Activated CD8-positive, alpha-beta memory T cell treated with anti-CD3 and anti-CD28 coated beads, Interleukin-2, amount 50 U/mL, for 24 hours (primary cell): Measurements from ENCODE around the gene AURKB.

Source experiments
- DNase-seq: peaks from one replicate; pipeline ENCODE4 v3.0.0-alpha.2; 2020; ENCODE audit errors: extremely low read depth

Gene AURKB

DNA sequence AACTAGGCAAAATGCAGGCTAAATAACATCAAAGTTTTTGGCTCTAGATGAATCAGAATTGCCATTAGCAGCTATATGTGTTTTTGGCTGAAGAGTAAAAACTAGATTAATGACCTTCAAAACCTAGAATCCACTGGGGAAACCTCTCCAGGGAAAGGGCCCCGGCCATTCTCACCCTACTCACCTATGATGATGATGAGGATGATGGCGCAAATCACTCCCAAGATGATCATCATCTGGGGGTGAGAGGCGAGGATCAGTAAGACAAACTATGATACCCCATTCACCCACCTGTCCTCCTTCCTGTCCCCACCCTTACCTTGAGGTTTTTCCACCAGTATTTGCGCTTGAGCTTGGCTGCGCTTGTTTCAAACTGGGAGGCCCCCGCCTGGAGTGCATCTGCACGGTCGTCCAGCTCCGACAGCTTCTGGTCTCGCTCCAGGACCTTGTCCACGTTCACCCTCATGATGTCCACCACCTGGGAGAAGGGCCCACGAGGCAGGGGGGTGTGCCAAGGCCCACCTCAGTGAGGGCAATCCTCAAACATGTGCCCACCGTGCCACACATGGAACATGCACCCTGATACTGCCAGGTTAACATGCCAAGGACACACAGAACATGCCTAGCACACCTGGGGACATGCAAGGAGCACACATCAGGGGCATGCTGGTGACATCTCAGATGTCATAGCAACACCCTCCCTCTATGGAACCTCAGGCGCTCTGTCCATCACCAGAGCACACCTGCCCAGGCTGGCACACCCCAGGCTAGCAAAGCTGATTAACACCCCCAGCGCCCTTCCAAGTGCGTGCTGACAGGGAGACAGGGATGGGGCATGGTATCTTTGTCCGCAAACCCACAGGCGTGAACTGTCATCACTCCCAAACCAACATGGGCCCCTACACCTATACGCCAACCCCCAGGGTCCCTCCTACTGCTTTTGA lies 48.8 kb downstream of the AURKB start:
- DNase-seq: no peak

DNA sequence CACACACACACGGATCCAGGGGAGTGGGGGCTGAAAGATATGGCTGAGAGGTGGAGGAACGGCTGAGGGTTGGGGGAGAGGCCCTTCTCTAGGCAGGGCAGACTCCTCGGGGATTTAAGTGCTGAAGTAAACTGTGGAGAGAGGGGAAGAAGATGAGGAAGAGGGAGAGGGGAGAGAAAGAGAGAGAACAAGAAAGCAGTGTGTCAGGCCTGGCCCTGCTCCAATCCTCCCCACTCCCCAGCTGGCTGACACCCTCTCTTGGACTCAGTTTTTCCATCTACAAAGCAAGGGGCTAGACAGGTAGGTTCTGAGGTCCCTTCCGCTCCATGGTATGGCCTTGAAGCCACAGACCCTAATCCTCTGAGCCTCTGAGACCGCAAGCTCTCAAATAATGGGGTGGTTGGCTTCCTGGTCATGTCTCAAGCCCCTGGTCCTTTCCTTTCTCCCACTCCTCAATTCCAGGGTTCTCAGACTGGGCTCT lies 49.6 kb downstream of the AURKB start:
- DNase-seq: no peak

DNA sequence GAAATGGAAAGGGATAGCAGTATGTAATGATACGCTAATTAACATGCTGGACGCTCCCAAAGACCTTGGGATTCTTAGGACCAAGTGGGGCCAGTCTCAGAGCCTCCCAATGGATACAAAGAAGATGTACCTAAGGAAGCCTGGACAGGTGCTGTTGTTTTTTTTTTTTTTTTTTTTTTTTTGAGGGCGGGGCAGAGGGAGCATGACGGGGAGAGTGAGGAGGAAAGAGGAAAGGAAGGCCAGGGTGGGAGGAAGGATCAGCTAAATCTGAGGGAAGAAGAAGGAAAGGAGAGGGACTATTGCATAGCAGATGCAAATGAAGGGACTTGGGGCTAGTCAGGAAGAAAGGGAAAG lies 50.2 kb downstream of the AURKB start:
- DNase-seq: no peak

DNA sequence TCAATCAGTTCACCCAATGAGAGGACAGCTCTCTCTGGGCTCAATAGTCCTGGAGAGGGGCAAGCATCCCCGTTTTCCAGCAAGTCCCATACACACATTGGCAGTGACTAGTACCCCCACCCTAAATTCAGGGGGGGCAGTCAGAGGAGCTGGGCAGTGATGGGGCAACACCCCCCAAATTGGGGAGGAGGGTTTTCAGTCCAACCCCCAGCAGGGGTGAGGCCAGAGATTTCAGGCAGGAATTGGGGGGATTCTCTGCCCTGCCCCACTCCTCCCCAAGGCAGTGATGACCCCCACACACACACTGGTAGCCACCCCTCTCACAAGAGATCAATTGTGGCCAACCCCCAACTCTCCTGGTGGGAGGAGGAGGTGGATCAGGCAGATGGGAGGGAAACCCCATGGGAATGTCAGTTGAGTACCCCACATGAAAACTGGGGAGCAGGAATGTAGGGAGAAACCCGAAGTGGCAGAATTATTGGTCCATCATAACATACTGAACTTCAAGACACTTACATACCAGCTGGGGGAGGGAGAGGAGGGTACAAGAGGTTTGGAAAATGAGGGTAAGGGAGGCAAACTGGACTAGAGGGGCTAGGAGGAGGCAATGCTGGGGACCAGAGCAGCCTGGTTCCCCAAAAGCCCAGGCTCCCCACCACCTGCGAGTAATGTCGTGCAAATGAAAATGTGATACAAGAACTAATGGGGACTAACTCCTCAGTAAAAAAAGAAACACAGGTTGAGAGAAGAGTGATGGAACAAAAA lies 50.7 kb downstream of the AURKB start:
- no peak for DNase-seq

DNA sequence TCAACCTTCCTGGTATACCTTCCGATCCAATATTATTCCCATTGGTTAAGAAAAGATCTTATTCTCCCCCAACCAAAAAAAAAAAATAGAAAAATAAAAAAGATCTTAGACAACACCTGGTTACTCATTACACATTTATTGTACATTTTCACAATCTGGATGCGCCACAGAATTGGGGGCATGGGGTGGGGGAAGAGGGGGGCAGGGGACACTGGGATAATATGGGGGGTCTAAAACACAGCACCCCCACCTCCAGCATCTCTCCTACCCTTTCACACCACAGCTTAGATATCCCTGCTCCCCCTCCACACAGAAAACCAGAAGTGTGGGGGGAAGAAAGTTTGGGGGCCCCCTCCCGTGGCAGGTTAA lies 51.4 kb downstream of the AURKB start:
- DNase-seq: no peak

DNA sequence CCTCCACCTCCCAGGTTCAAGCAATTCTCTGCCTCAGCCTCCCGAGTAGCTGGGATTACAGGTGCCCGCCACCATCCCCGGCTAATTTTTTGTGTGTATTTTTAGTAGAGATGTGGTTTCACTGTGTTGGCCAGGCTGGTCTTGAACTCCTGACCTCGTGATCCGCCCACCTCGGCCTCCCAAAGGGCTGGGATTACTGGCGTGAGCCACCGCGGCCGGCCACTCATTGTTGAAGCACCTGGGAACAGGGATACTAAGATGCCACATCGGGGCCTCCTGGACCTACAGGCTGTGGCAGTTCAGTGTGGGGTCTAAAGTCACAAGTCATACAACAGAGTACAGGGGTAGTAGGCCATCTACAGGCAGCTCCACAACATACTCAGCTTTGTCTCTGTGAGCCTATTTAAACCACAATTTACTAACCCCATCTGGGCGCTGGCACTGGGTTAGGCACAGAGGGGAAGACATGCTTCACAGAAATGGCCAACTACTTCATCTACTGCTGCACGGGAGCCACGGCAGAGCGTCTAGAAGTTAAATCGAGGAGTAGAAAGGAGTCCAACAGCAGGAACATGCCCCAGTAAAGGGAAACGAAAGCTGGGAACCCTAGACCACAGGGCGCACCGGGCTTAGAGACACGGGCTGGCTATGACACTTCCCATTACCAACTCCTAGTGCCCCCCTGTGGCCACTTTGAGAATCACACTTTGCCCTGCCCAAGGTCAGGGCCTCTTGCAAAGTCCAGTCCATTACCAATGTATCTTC lies 51.9 kb downstream of the AURKB start:
- peak; percentile 81 for DNase-seq

DNA sequence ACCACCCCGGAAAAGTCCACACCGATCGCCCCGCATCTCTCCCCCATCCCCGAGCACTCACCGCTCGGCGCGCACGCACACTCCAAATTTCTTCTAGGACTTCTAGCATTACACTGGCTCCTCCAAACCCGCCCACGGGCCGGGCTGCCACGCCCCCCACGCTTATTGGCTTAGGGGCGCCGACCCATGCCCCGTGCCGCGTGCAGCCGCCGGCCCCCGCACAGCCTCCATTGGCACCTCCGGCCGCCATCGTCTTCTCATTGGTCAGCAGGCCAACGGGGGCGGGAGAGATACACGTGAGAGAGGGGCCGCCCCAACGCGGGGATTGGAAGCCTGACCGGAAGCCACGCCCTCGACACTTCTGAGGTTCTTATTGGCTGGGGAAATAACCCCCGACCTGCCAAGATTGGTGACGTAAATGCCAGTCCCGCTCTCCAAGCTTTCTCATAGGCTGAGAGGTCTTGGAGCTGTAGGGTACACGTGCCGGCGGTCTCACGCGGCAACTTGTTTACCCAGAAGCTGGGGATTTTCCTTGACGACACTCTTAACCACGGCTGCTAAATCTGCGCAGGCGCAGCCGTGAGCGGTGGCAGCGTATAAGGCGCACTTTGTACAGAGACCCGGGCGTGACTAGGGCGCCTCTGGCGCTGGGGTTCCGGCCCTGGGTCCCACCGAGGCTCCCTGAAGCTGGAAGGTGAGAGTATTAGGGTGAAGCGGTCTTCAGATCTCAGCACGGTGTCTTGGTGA lies 54.0 kb downstream of the AURKB start:
- peak; percentile 100 for DNase-seq

DNA sequence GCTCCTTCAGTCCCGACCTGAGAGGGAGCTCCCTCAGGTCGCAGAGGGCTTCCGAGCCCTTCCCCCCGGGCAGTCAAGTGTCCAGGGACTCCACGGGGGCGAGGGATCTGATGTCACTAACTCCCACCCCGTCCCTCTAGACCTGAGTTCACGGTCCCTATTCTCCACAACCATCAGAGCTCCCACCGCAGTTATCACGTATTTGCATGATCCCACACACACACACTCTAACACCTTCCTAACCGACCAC lies 54.5 kb downstream of the AURKB start:
- DNase-seq: no peak

DNA sequence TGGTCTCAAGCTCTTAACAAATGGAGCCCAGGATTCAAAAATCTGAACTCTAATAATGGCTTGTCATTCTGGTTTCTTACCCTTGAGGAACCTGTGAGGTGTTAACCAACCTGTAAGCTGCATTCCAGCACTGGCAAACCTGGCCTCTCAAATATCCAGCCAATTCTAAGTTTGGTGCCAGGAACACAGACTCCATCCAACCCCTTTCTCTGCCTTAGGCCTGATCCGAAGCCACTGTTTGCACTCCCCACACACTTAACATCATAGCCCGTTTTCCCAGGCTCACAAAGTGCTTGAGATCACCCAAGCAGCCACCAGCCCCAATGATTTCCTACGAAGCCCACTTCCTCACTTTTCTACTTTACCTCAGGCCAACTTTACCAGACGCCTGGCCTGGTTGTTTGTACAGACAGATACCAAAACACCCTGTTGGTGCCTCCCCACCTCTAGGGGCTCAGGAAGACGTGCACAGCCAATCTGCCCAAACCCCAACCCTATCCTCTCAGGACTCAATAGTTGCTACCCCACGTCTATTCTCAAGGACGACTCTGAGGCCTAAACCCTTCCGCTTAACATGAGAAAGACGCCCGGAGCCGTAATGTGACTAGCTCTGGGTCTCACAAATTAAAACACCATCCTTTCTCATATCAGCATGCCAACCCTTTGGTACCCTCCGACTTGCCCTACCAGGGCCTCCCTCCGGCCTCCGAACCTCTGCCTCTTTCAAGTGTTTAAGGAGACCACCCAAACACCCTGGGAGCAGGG lies 55.0 kb downstream of the AURKB start:
- DNase-seq: no peak
